Activated naive CD4-positive, alpha-beta T cell treated with anti-CD3 and anti-CD28 coated beads, Interleukin-2, amount 50 U/mL, for 72 hours (primary cell): ENCODE measurements around the gene KCNIP3. TPM values are rescaled to one million over a fixed set of nuclear protein-coding genes. Genes with fewer than 3 reads are reported as not detected.
A peak's percentile ranks its signal among the peaks of the same experiment; 100 is the strongest.
"Not testable (repeated sequence)": the region's sequence is repeated elsewhere in the genome, so short reads cannot be mapped to it uniquely, and the experiment has no call there.

Experiments used
- ATAC-seq, 2 donors: fragments of 150-1000 bp; cut with Tn5 transposase; 2 replicates each; pipeline ENCODE4 v1.10.0; 2021; ENCODE audit warnings: mild to moderate bottlenecking in 2 of 2, moderate library complexity in 2 of 2
- DNase-seq, 2 donors: peaks; one replicate each; pipeline ENCODE4 v3.0.0; 2021 to 2022; ENCODE audit warnings: low spot score in 2 of 2
- H3K27ac Mint-ChIP-seq, 2 donors: one replicate each; pipeline ENCODE4 v1.8.0; 2022; ENCODE audit warnings: mild to moderate bottlenecking in 2 of 2, mixed read lengths in 2 of 2
- H3K36me3 Mint-ChIP-seq, 2 donors: one replicate each; pipeline ENCODE4 v1.8.0; 2022; ENCODE audit warnings: mixed read lengths in 2 of 2
- H3K9me3 Mint-ChIP-seq, 2 donors: one replicate each; pipeline ENCODE4 v1.8.0; 2022; ENCODE audit warnings: mixed read lengths in 2 of 2
- total RNA-seq, 2 donors: library from RNA; stranded (reverse); gene quantifications; one replicate each; pipeline ENCODE4 v1.2.3, GENCODE V29; 2022

The KCNIP3 gene
- total RNA-seq, 2 donors from 2014 or later, result not detected

DNA sequence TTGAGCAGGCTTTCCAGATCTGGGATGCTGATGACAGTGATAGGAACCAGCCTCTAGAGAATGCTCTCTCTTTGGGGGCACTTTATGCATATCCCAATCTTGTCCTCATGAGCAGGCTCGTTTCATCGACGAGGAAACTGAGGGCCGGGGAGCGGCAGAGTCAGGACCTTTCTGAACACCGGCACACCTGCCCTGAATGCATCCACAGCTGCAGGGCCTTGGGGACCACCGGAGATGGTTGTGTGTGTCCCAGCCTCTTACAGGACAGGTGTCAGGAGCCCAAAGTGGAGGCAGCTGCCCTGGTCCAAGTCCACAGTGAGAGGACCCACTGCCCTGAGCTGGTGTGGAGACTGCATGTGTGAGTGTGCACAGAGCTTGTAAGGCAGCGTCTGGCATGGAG, 57.8 kb downstream of the KCNIP3 start:
- no peaks in the 10 kb centered on the region for H3K36me3 Mint-ChIP-seq
- DNase-seq, result peak in 1 of 2 donors; percentile 35
- H3K9me3 Mint-ChIP-seq, result no peaks in the 10 kb centered on the region
- H3K27ac Mint-ChIP-seq, result no peak overlapping the region
- no peak for ATAC-seq

DNA sequence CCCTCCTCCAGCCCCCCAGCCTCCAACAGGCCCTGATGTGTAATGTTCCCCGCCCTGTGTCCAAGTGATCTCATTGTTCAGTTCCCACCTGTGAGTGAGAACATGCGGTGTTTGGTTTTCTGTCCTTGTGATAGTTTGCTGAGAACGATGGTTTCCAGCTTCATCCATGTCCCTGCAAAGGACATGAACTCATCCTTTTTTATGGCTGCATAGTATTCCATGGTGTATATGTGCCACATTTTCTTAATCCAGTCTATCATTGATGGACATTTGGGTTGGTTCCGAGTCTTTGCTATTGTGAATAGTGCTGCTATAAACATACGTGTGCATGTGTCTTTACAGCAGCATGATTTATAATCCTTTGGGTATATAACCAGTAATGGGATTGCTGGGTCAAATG, 58.3 kb downstream of the KCNIP3 start:
- not testable (repeated sequence) for H3K36me3 Mint-ChIP-seq, ATAC-seq, H3K27ac Mint-ChIP-seq, DNase-seq, H3K9me3 Mint-ChIP-seq

DNA sequence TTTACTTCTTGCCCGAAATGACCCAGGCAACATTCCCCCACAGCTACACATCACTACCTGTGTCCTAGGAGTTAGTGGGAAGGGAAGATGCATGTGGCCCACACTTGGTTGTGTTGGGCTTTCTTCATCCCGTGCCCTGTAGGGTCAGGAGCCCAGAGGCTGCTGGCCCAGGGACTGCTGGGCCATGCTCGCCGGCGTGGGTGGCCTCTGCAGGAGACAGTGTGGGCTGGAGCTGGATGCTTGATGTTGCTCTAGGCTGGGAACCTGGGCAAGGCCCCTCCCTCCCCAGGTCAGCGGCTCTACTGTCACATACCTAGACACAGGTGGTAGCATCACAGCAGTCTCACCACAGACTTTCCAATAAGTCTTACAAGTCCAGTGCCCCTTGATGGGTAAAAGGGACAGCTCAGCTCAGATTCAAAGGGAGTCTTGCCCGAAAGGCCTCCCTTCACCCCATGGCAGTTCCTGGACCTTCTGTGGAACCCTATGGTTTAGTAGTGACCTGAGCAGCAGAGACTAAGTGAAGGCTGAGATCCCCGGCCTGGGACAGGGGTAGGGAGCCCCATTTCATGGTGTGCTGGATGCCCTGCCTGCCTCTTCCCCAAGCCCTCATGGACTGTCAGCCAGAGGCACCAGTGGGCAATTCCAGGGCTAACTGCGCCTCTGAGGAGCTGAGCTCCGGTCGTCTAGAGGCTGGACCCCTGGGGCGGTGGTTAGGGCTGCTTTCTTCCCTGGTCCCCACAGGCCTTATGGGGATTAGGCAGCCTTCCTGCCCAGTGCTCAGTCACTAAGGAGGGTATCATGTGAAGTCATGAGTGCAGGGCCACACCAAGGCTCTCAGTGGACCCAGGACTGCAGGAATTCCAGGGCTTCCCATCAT, 59.9 kb downstream of the KCNIP3 start:
- Mint-ChIP-seq H3K36me3 (no peaks in the 10 kb centered on the region), H3K27ac (no peak overlapping the region), H3K9me3 (no peaks in the 10 kb centered on the region)
- no peak for DNase-seq
- no peak for ATAC-seq

DNA sequence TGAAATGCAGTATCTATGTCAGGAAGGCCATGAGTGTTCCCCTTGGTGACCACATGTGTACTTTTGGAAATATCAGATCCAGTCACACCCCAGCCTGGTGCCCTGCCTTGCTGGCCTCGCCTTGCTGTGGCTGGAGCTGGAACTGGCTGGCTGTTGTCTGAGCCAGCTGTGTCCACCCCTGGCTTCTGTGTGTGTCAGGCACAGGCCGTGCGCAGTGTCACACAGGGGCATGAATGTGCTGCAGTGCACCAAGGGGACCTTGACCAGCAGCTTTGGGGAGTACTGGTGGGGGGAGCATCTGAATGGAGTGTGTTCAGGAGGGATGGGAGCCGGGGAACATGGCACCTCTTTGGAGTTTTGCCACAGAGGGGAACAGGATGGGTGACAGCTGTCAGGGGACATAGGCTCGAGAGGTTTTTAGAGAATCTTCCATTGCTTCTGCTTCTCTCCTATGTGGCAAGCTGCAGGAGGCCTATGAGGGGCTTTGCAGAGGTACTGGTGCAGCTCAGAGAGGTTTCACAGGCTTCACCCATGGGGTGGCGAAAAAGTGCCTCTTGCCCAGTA, 60.7 kb downstream of the KCNIP3 start:
- DNase-seq, result peak in 1 of 2 donors; percentile 40
- Mint-ChIP-seq H3K27ac (no peak overlapping the region), H3K9me3 (no peaks in the 10 kb centered on the region), H3K36me3 (no peaks in the 10 kb centered on the region)
- ATAC-seq, result no peak

DNA sequence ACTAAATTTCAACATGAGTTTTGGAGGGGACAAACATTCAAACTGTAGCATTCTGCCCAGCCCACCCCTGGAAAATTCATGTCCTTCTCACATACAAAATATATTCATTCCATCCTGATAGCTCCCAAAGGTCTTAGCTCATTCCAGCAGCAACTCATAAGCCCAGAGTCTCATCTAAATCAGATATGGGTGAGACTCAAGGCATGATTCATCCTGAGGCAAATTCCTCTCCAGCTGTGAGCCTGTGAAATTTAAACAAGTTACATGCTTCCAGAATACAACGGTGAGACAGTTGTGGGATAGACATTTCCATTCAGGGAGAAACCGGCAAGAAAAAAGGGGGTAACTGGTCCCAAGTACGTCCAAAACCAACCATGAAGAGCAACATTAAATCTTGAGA, 61.9 kb downstream of the KCNIP3 start:
- no peak for ATAC-seq

DNA sequence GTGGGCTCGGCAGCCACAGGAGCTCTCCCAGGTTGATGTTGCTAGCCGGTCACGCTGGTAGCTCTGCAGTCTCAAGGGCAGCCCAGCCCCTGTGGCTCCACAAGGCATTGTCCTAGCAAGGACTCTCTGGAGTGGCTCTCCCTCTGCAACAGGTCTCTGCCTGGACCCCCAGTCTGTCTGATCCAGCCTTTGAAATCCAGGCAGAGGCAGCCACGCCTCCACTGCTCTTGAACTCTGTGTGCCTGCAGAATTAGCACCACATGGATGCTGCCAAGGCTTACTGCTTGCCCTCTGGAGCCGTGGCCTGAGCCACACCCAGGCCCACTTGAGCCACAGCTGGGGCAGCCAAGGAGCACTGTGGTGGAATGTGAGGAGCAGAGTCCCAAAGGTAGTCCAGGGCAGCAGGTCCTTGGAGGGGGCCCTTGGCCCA, 62.4 kb downstream of the KCNIP3 start:
- no peak for DNase-seq
- no peak overlapping the region for H3K27ac Mint-ChIP-seq
- H3K9me3 Mint-ChIP-seq, result no peaks in the 10 kb centered on the region
- no peaks in the 10 kb centered on the region for H3K36me3 Mint-ChIP-seq
- ATAC-seq, result no peak

More for the DNA sequence above, 61.9 kb downstream of the KCNIP3 start:
- no peaks in the 10 kb centered on the region for H3K9me3 Mint-ChIP-seq
- no peak overlapping the region for H3K27ac Mint-ChIP-seq
- H3K36me3 Mint-ChIP-seq, result no peaks in the 10 kb centered on the region
- DNase-seq, result no peak

DNA sequence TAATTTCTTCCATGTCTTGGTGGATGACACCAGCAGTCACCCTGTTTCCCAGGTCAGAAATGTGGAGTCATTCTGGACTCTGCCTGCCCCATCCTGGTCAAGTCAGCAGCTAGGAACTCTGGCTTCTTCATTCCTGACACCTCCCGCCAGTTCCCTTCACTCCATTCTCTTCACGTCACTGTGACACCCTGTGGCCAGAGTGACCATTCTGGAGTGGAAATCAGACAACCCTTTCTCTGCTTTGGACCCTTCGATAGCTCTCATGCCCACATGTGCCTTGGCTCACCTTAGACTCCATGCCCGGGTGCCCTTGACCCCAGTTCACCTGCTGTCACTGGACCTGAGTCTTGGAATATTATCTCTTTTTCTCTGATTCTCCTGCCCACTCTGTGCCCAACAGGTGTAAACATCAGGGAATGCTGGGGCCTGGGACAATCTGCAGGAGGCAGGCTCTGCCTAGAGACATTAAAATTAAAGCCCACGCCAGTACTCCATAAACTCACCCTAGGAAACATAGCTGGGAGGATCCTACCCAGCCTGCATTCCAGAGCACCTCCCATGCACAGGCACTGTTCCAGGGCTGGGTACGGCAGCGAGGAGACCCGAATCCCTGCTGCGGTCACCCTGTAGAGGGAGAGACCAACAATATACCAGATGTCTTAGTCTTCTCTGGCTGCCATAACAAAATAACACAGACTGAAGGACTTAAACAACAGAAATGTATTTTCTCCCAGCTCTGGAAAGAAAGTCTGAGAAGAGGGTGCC, 64.3 kb downstream of the KCNIP3 start:
- DNase-seq (no peak), ATAC-seq (no peak)
- no peaks in the 10 kb centered on the region for H3K9me3 Mint-ChIP-seq
- no peaks in the 10 kb centered on the region for H3K36me3 Mint-ChIP-seq
- H3K27ac Mint-ChIP-seq, result no peak overlapping the region

DNA sequence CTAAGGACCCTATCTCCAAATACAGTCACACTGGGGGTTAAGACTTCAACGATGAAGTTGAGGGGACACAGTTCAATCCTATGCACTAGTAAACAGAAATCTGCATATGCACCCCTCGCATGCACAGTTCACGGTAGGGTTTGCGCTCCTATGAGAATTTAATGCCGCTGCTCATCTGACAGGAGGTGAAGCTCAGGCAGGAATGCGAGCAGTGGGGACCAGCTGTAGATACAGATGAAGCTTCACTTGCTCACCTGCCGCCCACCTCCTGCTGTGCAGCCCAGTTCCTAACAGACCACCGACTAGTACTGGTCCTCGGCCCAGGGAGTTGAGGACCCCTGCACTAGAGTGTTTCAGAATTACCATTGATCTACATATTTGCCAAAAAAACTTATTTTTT, 65.3 kb downstream of the KCNIP3 start:
- Mint-ChIP-seq H3K9me3 (no peaks in the 10 kb centered on the region), H3K27ac (no peak overlapping the region), H3K36me3 (no peaks in the 10 kb centered on the region)
- peak in 1 of 2 donors; percentile 16 for DNase-seq
- ATAC-seq, result no peak

DNA sequence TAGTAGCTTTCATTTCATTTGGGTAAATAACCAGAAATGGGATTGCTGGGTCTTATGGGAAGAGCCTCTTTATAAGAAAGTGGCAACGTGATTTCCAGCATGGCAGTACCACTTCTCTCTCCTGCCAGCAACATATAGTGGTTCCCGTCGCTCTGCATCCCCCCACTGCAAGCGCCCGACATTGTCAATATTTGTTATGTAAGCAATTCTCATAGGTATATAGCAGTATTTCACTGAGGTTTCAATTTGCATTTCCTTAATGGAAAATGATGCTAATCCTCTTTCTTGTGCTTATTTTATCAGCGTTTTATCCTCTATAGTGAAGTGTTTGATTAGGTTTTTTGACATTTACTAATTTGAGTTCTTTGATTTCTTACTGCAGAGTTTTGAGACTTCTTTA, 69.4 kb downstream of the KCNIP3 start:
- no peaks in the 10 kb centered on the region for H3K9me3 Mint-ChIP-seq
- no peak for ATAC-seq
- no peak for DNase-seq
- H3K36me3 Mint-ChIP-seq, result no peaks in the 10 kb centered on the region
- H3K27ac Mint-ChIP-seq, result no peak overlapping the region

DNA sequence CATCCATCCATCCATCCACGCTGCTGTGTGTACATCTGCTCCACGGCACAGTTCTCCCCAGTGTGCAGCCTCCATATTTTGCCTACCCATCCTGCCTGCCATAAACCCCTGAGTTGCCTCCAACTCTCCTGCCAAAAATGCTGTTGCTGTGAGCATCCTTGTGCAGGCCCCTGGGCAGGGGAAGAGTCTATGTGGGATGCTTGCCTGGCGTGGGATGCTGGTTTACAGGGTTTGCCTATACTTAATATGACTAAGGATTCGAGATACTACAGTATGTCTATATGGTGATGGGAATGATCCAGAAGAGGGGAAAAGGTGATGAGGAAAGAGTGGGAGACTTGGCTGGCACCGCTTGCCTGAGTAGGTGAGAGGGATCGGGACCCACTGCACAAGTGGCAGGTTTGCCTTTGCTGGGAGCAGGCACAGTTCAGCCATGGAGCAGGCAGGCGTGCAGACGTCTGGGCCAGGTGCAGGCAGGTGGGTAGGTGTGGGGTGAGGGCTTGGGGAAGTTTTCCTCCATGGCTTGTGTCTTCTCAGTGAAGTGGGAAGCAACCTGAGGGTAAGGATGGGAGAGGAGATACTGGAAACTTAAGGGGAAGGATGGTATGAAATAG, 75.2 kb downstream of the KCNIP3 start:
- ATAC-seq (no peak), DNase-seq (no peak)
- H3K9me3 Mint-ChIP-seq, result no peaks in the 10 kb centered on the region
- H3K36me3 Mint-ChIP-seq, result no peaks in the 10 kb centered on the region
- H3K27ac Mint-ChIP-seq, result no peak overlapping the region

DNA sequence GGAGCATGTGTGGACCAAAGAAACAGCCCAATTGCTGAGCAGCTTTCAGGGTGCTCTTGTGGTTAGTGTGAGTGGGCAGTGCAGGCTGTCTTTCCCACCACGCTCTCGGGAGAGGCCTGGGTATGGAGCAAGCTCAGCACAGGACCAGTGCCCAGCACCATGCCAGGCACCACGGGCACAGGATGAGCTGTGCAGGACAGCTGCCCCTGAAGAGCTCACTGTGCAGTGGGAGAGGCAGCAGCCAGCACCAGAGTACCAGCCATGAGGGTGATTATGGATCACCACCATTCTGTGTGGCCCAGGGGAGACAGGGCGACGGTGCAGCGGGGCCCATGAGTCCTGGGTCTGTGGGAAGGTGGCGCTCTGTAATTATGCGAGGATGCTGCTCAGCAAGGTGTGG, 75.7 kb downstream of the KCNIP3 start:
- Mint-ChIP-seq H3K36me3 (no peaks in the 10 kb centered on the region), H3K27ac (no peak overlapping the region), H3K9me3 (no peaks in the 10 kb centered on the region)
- no peak for ATAC-seq
- DNase-seq, result no peak

DNA sequence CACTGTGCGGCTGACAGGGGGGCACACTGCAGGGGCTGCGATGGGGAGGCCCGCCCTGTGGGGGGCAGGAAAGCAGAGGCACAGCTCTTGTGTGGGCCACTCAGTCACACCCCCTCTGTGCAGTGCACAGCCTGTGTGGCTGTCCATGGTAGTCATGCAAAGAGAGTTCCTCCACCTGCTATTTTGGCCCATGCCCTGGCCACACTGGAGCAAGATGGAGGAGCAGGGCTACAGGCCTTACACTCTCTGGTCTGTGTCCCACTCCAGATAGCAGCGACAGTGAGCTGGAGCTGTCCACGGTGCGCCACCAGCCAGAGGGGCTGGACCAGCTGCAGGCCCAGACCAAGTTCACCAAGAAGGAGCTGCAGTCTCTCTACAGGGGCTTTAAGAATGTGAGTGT, 76.9 kb downstream of the KCNIP3 start:
- Mint-ChIP-seq H3K27ac (no peak overlapping the region), H3K36me3 (no peaks in the 10 kb centered on the region), H3K9me3 (no peaks in the 10 kb centered on the region)
- DNase-seq, result no peak
- no peak for ATAC-seq

DNA sequence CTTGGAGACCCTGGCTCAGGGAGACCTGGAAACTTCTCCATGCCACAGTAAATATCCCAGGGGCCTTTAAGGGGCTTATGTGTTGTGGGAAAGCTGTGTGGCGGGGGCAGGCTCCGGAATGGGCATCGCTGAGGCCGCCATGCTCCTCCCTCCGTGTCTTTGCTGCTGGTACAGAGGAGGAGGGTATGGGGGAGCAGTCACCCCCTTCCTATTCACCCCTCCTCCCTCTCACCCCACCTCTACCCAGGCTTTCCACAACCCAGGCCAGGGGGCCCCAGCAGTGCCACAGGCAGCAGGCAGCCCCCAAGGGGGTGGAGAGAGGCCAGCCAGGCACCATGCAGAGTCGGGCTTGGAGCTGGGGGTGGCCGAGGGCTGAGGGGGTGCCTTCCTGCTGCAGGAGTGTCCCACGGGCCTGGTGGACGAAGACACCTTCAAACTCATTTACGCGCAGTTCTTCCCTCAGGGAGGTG, 77.3 kb downstream of the KCNIP3 start:
- Mint-ChIP-seq H3K9me3 (no peaks in the 10 kb centered on the region), H3K36me3 (no peaks in the 10 kb centered on the region), H3K27ac (no peak overlapping the region)
- DNase-seq (no peak), ATAC-seq (no peak)

DNA sequence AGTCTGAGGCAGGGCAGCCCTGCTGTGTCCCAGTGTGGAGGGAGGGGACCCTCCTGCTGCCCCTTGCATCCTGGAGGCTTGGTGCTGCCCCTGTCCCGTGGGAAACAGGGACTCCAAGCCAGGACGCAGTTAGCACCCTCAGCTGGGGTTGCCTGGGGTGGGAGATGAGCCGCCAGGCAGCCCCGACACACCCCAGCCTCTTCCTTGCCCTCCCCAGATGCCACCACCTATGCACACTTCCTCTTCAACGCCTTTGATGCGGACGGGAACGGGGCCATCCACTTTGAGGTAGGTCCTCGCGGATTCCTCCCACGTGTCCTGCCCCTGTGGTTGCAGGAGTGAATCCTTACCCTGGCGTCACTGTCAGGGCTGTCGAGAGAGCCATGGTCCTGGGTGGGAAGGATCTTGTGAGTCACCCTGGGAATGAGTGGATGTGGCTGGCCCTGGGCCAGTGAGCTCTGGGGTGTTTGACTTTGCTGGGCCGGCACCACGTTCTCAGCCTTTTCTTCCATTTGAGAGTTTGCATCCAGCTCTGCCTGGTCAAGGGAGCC, 77.8 kb downstream of the KCNIP3 start:
- no peak overlapping the region for H3K27ac Mint-ChIP-seq
- DNase-seq (no peak), ATAC-seq (no peak)
- H3K9me3 Mint-ChIP-seq, result no peaks in the 10 kb centered on the region
- no peaks in the 10 kb centered on the region for H3K36me3 Mint-ChIP-seq

DNA sequence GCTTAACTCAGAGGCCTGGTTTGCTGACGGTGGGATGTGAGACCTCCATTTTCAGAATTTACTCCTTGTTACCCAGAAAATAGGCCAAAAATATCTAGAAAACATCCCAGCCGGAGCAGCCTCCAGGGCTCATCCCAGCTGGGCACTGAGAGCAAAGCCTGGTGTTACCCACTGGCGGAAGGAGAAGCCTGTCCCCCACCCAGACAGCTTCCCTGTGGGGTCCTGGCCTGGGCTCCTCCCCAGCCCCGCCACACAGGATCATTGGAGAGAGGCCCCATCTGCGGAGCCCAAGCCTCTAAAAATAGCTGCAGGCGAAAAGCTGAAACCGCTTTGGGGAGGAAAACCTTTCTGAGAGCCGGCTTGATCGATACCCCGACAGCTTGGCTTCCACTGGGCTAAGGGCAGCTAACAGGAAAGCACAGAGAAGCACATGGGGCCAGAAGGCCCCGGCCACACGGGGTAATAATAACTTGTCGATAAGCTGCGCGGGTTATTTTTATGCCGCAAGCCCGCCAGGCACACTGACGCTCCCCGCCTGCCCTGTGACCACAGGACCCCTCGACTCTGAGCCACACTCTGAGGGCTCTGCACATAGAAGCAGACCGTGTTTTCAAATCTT, 78.5 kb downstream of the KCNIP3 start:
- Mint-ChIP-seq H3K9me3 (no peaks in the 10 kb centered on the region), H3K27ac (no peak overlapping the region), H3K36me3 (no peaks in the 10 kb centered on the region)
- ATAC-seq, result no peak
- no peak for DNase-seq
